HG03520 (cell line): ENCODE data around the gene MAP3K12.

Experiments
- ATAC-seq: cut with Tn5 transposase; IDR thresholded peaks from one replicate; pipeline ENCODE4 v1.9.1; 2021; ENCODE audit warnings: mild to moderate bottlenecking, moderate library complexity; ENCODE audit not compliant: unreplicated experiment

Gene MAP3K12

DNA sequence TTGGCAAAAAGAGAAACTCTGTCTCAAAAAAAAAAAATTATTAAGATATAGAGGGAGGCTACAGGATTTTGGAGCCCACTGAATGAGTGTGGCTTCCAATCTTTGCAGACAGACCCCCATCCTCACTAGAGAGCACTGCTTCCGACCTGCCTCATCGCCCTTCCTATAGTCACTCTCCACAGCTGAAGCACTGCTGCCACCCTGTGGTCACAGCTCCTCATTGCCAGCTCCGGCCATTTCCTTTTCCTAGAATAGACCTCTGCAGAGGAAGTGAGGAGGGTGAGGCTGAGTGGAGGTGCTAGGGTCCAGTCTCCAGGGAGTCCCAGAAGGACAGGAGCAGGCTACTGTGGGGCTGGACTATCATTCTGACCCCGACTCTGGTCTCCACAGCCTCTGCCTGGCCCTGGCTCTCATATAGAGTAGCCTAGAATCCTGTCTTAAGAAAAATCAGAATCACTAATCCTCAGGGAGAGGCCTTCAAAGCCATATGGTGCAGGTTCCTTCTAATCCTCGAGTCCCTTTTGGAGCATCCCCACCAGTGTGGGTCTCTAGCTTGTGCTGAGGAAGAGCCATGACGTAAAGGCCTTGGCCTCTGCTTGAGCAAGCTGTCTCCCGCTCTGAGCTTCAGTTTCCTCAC lies 9.4 kb upstream of the MAP3K12 start:
- ATAC-seq: peak; percentile 81

DNA sequence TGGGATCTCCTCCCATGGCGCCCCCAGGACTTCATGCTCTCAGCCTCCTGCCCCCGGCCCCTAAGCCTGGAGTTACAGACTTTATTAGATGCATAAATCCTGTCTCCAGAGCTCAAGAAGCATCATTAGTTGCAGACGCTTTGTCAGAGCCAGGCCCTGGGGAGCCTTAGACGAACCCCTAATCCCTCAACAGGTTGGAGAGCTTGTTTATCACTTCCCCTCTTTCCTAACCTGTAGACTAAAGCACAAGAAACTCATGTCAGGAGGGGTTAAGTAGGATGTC lies 8.3 kb upstream of the MAP3K12 start:
- no peak for ATAC-seq

DNA sequence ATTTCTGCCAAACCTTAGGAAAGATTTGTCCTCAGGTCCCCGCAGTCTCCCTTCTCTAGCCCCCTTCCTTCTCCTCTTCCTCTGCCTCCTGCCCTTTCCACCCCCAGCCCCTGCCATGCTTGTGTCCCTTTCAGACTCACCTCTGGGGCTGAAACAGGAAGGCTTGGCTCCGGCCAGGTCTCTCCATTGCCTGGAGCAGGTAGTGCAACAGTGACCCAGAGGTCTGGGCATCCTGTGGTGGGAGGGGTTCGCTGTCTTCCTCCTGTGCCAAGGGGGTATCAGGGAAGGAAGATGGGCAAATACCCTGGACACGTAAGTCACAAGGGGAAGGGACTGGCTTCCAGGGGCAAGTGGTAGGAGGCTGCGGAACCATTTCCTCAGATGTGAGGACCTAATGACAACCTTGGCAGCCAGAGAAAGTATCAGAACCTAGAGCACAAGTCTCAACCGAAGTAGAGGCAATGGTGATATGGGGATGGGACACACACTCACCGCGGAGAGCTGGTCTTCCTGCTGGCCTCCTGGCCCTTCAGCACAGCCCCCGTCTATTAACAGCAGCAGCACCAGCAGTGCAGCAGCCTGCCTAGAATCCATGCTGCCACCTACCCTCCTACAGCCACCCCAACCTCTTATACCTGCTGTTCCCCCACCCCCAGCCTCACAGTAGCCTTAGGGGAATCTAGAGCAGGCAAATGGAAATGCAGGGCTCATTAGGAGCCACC lies 7.8 kb upstream of the MAP3K12 start, which contains the start of gene NPFF:
NPFF (minus strand) TSS at position 604 of the 722 bp plus-strand sequence; CDS start at position 594, 10 bp downstream.
- ATAC-seq: no peak

DNA sequence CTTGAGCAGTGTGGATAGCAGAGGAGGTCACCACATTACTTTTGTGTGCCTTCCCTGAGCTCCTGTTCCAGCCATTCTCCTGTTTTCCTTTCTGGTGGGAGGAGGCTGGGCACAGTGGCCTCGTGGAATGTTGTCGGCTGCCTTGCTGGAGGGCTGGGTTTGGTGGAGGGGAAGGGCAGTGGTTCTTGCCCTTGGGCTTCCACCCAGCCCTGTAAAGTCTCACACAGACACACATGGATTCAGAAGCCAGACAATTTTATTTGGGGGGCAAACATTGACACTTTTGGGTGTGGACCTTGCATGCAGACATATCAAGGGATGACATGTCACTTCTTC lies 7.2 kb upstream of the MAP3K12 start:
- no peak for ATAC-seq

DNA sequence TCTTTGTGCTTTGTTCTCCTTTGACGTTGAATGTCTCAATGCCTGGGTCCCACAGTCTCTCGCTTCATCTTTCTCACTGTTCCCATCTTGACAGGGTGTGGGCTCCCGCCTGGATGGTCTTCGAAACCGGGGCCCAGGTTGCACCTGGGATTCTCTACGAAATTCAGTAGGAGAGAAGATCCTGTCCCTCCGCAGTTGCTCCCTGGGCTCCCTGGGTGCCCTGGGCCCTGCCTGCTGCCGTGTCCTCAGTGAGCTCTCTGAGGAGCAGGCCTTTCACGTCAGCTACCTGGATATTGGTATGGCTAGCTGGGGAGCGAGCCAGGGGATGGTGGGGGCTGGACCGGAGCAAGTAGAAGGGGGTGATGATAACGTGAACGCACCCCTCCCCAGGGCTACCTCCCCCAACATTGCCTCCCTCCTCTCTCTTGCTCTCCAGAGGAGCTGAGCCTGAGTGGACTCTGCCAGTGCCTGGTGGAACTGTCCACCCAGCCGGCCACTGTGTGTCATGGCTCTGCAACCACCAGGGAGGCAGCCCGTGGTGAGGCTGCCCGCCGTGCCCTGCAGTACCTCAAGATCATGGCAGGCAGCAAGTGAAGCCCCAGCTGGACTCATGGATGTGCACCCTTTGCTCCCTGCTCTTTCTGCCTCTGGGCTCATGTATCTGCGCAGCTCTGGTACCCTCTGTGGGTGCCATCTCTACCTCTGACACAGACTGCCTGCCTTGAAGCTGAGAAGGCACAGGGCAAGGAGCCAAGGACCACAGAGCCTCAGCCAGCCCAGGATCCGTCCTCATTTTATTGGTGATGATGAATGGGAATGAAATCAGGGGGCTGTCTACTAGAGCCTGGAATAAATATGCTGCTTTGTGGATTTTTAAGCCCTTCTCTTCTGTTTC lies 6.5 kb upstream of the MAP3K12 start:
- ATAC-seq: no peak

DNA sequence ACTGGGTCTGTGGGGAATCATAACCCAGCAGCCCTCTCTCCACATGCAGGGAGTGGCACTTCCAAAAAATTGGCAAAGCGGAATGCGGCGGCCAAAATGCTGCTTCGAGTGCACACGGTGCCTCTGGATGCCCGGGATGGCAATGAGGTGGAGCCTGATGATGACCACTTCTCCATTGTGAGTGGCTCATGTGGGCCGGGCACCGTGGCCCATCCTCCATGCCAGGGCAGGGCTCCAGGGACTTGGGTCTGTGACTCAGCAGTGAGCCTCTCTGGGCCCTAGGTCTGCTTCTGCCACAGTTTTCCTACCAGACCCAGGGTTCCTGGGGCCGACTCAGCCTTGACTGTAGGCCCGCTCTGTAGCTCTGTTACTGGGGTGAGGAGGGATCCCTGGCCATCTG lies 5.8 kb upstream of the MAP3K12 start:
- ATAC-seq: no peak

DNA sequence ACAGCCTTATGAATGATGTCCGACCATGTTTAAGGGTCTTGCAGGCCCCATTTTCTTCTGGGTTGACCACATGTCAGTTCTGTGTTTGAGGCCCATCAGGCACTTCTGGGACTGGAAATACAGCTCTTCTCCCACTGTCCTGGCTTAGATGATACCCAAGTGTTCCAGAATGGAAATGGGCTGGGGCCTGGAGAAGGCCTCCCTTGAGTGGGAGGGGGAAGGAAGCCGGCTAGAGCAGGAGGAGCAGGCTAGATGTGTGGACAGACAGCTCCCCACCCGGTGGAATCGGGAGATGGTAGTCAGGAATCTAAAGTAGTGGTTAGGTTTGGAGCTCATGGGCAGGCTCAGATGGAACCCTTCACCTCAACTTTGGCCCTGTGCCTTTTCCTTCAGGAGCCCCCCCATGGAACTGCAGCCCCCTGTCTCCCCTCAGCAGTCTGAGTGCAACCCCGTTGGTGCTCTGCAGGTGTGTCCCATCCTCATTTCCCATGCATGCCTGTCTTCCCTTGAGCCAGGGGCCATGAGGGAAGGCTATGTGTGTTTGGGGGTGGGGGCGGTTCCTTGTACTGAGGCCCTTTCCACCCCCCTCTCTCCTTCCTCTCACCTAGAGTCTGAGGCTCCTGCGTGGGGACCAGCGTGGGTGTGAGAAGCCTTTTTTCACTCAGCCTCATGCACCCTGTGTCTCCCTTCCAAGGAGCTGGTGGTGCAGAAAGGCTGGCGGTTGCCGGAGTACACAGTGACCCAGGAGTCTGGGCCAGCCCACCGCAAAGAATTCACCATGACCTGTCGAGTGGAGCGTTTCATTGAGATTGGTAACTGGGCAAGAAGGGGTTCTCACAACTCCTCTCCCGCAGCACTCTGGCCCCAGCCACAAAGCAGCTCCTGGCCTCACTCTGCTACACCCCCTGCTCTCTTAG lies 5.0 kb upstream of the MAP3K12 start:
- ATAC-seq: no peak

DNA sequence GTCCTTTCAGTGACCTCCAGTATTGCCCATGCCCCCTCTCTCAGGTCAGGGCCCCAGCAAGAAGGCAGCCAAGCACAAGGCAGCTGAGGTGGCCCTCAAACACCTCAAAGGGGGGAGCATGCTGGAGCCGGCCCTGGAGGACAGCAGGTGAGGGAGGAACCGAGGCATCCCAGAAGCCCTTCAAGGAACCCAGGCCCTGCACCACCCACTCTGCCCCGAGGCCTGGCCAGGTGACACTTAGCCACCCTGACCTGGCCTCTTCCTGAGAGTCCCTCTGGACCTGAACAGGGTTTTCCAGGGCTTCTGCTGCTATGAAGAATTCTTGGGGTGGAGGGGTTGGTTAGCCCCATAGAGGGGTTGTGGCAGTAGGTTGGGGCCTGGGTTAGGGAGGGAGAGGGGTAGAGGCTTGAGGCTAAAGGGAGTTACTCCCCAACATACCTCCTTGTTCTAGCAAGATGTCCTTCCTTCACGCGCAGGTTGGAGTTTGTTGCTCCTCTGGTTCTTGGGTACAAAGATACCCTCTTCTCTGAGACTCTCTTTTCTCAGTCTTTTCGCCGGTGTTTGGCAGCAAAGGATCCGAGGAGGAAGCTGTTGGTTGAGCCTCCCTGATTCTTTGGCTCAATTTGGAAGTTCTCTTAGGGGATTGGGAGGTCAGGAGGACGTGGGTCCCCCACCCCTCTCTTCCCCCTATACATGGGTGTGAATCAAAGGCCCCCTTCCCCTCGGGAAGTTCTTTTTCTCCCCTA lies 3.9 kb upstream of the MAP3K12 start:
- no peak for ATAC-seq

DNA sequence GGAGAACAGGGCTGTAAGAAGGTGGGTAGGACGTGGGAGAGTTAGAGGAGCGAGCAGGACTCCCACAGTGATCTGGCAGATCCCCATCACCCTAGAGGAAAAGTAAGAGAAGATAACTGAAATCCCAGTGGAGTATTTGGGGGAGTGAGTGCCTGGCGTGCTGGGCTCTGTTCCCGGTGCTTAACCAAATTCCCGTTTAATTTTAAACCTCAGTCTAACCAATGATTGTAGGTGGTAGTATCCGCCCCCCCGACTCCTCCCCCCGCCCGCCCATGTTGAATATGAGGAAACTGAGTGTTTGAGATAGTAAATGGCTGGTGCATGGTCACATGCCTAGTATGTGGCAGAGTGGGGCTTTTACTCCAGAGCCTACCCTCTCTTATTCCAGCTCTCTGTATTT lies 3.1 kb upstream of the MAP3K12 start:
- ATAC-seq: no peak

DNA sequence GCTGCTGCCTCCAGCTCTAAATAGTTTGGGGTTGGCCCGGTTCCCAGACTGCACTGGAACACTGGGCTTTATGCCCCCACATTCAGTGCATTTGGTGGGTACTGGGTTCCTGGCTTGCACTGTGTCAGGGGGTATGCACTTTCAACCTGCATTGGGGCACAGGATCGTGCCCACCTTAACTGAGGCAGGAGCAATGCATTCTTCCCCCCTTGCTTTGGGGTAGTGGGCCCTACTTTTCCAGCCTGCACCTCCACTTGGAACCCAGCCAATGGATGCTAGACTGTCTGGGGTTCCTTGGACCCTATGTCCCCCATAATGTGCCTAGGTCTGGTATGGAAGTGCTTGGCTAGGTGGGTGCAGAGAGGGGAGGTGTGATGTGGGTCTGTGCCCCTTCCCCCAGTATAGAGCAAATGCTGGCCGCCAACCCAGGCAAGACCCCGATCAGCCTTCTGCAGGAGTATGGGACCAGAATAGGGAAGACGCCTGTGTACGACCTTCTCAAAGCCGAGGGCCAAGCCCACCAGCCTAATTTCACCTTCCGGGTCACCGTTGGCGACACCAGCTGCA lies 2.4 kb upstream of the MAP3K12 start:
- ATAC-seq: no peak

DNA sequence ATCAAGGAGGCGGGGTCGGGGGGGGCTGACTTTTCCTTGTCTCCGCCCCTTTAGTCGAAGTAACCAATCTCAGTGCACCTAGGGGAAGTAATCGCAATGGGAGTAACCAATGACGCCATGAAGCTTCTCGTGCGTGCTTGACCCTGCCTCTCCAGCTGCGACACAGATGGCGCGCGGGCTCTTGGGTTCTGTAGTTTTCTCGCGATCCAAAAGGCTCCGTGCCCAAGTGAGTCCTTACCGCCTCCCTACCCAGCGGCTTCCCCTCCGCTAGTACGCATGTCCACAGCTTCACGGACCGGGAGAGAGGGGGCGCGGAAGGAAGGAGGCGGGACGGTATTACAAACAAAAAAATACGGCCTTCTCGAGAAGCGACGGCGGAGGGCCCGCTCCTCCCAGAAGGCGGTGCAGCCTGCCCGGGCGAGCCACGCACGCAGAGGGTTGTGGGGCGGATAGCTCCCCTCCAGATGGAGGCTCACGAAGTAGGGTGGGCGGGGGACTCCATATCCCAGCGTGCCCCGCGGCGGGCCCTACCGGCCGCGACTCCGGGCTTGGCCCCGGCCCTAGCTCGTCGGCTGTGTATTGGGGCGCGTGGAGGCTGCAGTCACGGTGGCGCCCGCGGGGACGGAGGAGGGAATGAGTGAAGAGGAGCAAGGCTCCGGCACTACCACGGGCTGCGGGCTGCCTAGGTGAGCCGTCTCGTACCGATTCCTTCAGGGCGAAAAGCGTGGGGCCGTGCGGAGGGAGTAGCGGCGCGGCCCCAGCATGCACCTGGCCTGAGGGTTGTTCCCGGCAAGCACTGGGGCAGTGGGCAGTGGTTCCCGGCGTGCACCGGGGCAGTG lies 1.7 kb upstream of the MAP3K12 start, which contains the start of gene TARBP2:
TARBP2 (plus strand) TSS at position 508 of the 839 bp plus-strand sequence; CDS start at position 634, 126 bp downstream.
- ATAC-seq: peak; percentile 70

DNA sequence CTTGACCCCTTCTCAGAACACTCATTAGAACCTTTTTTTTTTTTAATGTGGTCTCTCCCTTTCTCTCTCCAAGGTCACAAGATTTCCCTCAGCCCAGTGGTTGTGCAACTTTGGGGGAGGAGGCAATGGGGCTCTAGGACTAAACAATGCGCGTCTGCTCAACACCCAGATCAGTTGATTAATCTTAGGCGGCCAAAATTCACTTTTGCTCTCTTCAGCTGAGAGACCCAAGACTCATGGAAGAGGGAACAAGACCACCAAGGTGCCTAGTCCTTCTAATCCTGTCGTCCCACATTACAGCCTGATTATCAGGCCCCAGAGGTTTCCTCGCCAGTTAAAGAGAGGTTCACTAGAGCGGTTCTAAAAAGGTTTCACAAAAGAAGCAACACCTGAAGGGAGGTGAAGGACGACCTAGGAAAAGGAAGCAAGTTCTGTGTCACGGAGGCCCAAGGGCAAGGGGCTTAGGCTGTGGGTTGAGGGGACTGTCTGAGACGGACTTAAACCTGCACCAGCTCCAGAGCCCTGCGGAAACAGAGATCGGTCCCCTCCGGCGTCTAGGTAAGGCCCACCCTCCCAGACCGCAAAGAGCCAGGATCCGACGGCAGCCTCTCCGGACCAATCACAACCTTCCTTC lies 1.0 kb upstream of the MAP3K12 start:
- ATAC-seq: no peak

DNA sequence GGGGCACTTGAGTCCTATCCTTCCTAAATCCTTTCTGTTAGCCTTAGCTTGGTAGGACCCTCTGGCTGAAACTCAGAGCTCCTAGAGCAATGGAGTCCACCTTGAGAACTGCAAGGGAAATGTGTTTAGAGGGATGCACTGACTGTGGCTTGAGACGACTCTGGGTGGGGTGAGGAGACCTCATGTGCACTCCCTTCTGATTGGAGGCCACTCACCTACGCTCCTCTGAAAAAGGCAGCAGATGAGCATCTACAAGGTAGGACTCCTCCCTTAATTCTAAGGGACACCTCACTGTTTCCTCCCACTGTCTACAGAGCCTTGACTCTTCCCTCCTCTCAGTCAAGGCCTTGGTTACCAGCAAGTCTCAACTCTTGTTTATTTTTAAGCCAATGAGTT lies 1.0 kb downstream of the MAP3K12 start:
- ATAC-seq: no peak

DNA sequence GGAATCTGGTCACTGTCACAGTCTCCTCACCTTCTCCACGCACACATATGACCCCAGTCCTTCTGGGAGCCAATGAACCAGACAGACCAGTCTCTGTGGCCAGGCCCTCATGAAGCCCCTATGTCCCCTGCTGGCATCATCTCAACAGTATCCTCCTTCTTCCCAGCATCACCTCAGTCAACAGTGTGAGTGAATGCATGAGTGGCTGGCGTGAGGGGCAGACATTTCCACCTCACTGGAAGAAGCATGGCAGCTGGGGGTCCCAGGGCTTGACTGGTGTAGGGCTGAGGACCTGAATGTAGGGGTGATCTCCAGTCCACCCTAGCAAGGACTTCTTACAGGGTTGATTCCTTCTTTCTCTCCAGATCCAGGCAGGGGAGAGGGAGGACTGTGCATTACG lies 1.8 kb downstream of the MAP3K12 start:
- ATAC-seq: no peak

DNA sequence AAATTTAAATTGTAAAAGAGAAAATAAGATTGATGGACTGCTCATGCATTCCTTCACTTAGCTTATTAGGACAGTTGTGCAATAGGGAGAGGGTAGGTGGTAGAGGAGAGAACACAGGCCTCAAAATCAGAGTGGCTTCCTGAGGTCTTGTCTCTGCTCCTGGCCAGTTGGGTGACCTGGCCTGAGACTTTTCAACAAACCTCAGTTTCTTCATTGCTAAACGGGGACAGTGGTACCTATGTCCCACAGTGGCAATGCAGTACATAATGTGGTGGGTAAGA lies 2.6 kb downstream of the MAP3K12 start:
- no peak for ATAC-seq

DNA sequence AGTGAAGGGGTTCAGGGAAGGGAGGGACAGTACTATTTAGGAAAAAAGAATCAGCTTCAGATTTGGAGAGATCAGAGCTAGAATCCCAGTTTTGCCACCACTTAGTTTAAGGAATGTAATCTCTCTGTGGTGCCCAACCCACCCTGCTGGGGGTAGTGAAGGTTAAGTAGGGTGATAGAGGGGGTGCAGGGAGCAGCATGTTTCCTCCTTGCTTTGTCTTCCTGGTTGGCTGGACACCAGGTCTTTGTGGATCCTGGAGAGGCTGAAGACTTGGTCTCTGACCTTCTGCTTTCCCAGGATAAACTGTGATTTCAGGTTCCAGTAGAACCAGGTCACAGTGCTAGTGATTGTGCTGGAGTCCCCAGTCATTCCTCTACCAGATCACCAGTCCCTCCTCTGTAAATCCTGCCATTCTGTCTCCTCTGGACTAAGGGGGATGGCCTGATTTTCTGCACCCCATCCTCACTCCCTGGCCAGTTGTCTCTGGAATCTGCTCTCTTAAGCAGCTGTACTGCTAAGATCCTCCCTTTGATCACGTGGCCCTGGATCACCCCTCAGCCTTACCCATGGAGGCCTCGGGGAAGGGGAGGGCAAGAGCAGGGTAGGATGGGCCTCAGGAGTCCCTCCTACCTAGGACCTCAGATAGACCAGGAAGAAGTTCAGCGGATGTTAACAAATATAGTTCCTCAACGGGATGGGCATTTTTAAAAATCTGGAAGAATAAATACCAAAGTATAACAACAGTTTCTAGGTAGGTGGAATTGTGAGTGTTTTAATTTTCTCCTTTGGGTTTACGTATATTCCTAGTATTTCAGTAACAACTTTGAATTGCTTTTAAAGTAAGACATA lies 3.1 kb downstream of the MAP3K12 start:
- ATAC-seq: no peak

DNA sequence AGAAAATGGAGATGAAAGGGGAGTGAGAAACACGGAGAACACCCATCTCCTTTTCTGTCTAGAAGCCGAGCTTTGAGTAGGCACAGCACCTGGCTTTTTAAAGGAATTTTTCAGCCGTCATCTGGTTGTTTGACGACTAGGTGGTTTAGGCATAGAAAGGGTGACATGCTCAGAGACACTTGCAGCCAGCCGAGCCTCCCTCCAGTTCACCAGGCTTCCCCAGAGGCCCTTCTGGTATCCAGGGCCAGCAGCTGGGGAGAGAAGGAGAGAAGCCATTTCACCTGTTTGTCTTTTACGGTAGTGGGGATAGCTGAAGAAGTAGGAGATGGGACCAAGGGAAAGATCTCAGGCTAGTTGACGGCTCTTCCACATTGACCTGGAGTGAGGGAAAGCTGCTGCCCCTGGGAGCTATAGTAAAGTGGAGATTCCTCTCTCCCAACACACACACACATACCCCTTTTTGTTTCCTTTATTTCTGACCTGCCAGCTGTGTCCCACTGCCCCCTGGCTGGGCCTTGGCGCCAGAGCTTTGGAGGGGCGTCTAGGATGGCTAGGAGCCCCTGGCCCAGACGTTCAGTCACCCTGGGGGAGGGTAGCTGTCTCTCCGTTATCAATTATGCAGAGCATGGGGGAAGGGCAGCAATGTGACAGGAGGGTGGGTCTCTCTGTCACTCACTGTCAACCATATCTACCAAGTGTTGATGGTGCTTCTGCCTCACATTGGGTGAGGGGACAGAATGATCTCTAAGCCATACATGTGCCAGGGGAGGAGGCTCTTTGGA lies 5.5 kb downstream of the MAP3K12 start:
- ATAC-seq: no peak
